ENCODE data around the gene GPR34. TPM values are rescaled to one million over a fixed set of nuclear protein-coding genes. Genes with fewer than 3 reads are reported as not detected.
"Not testable (repeated sequence)": the region's sequence is repeated elsewhere in the genome, so short reads cannot be mapped to it uniquely, and the experiment has no call there.

The GPR34 gene
- 0.20 and 0.23 TPM in 2 replicates for polyA plus RNA-seq (2011; rRNA removed)
- polyA plus RNA-seq (2012; cell fraction: cytosol; rRNA removed) = 0.03 TPM in 1 of 2 replicates, not detected in the other
- 0.06 and 0.10 TPM in 2 replicates for polyA plus RNA-seq (2012; cell fraction: nucleus; rRNA removed)
- polyA plus RNA-seq (2017; fragmentation: RNase III; extraction: RNeasy Plus Mini Kit Qiagen cat#74134 plus additional on column Dnase treatment) = 0.09 TPM in 2 of 3 replicates, not detected in the other
- polyA minus RNA-seq (2011; rRNA and poly(A)+ RNA removed) = not detected in 2 replicates

- peak; percentile 18 for FAIRE-seq
- Histone ChIP-seq H3K4me3 (no peak within 1 kb of the TSS), H3K9me3 (no peaks in the 10 kb centered on the region), H3K27ac (no peak within 1 kb of the TSS), H3K4me2 (no peak within 1 kb of the TSS), H3K4me1 (no peaks in the 10 kb centered on the region)
- TF ChIP-seq EP300 (IDR thresholded peaks at IDR 0.05) = no peak
- TF ChIP-seq RARB (CRISPR knock-in tag; IDR thresholded peaks at IDR 0.05) = no peak
- no peak for TF ChIP-seq NR3C1 (IDR thresholded peaks at IDR 0.05)
- TF ChIP-seq ATOH8 (CRISPR knock-in tag; IDR thresholded peaks at IDR 0.05; ENCODE audit: low read depth) = no peak
- no peak for TF ChIP-seq KDM1A (IDR thresholded peaks at IDR 0.05; ENCODE audit: low read depth)
- WGBS (ENCODE audit: missing lambda C conversion rate) = 87% methylated on average over 8 of the region's 8 CpGs
- POLR2A ChIA-PET = no interaction called here
- CTCF ChIA-PET = interaction anchor here (0.7 kb wide), 1 partner anchor 176 kb away, joined by 3 read pairs; no protein-coding TSS in a partner anchor
- no peak for ATAC-seq
- no peak for DNase-seq (ENCODE audit: low read depth in 1 of 2, low spot score in 1 of 2)
Measured at GRCh38 chrX:41688835-41689234, at the start of gene GPR34. GPR34 (plus strand) TSS chrX:41688973; CDS start chrX:41695634, 6,661 bp downstream.

DNA sequence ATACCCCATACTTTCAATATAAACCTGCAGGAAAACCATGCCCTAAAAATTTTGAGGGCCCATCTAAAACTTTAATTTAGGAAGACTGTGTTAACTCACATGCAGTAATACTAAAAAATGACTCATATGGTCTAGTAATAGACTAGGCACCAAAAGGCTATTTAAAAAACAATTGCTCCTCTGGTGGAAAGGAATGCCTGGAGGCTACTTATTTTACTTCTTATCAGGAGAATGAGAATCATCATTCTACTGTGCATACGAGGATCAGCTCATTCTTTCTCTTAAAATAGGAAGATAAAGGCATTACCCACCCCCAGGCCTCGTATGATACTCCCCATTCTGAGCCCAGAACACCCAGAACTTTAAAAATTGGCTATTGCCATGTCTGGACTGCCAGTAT lies 42.6 kb upstream of the GPR34 start:
- H3K9me3 ChIP-seq; ATAC-seq; H3K27ac ChIP-seq; CTCF ChIA-PET; H3K4me2 ChIP-seq; FAIRE-seq; POLR2A ChIA-PET; H3K4me1 ChIP-seq; DNase-seq (ENCODE audit: low read depth in 1 of 2, low spot score in 1 of 2); H3K4me3 ChIP-seq: not testable (repeated sequence)
- WGBS (ENCODE audit: missing lambda C conversion rate) = 72% methylated on average over 2 of the region's 2 CpGs

GRCh38 chrX:41653125-41653524 lies 35.6 kb upstream of the GPR34 start:
- H3K9me3 ChIP-seq = no peaks in the 10 kb centered on the region
- H3K4me2 ChIP-seq = no peak overlapping the region
- FAIRE-seq = no peak
- TF ChIP-seq CEBPB (IDR thresholded peaks at IDR 0.05) (0 out of 4 replicates have a peak, but pooled peaks of 1 of the 2 experiments have one; percentile 11), CBX2 (IDR thresholded peaks at IDR 0.05; ENCODE audit: borderline replicate concordance, low read depth) (no peak)
- WGBS (ENCODE audit: missing lambda C conversion rate) = 91% methylated on average over 4 of the region's 4 CpGs
- DNase-seq (ENCODE audit: low read depth in 1 of 2, low spot score in 1 of 2) = no peak
- POLR2A ChIA-PET = no interaction called here
- no peak for ATAC-seq
- no peak overlapping the region for H3K27ac ChIP-seq
- H3K4me1 ChIP-seq = no peaks in the 10 kb centered on the region
- H3K4me3 ChIP-seq = no peak overlapping the region
- CTCF ChIA-PET = no interaction called here

DNA sequence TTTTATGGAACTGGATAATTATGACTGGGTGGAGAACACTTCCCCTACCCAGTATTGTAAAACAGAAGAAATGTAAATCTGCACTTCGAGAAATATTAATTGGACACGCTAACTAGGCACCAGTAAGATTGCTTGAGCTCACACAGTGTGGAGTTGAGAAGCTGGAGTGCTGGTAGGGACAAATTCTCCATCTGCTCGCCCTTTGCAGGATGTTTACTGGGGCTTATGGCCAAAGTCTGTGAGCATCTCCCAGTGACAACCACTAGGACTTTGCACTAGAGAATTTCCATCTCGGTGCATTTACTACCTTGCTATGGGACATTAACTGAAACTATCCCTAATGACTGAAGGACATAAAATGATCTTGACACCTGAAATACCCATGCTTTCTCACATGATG lies 33.7 kb upstream of the GPR34 start:
- H3K4me2 ChIP-seq = no peak overlapping the region
- WGBS (ENCODE audit: missing lambda C conversion rate) = 93% methylated on average over 4 of the region's 4 CpGs
- no peaks in the 10 kb centered on the region for H3K4me1 ChIP-seq
- no peak overlapping the region for H3K27ac ChIP-seq
- TF ChIP-seq NFE2L2 (conservative IDR thresholded peaks at IDR 0.05; ENCODE audit: low read length) = no peak
- TF ChIP-seq RCOR1 (IDR thresholded peaks at IDR 0.05; ENCODE audit: low read depth, low read length) = no peak
- ChIA-PET CTCF (no interaction called here), POLR2A (no interaction called here)
- no peak overlapping the region for H3K4me3 ChIP-seq
- no peak for FAIRE-seq
- ATAC-seq = no peak
- DNase-seq (ENCODE audit: low read depth in 1 of 2, low spot score in 1 of 2) = no peak
- H3K9me3 ChIP-seq = no peaks in the 10 kb centered on the region

DNA sequence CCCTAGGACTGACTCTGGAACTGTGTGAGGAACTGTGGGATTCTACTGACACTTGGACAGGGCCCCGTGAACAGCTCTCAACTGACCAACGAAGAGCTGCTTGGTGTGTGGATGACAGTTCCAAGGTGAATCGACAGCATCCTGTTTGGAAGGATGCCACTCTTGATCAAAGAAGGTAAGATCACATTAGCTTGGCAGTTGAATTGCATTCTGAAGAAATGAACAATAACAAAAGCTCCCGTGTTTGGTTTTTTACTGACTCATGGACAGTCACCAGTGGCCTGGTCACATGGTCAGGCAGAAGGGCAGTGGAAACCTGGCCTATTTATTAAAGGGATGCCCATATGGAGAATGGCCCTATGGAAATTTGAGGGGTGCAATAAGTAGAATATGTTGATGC lies 33.1 kb upstream of the GPR34 start:
- H3K4me3 ChIP-seq = no peak overlapping the region
- TF ChIP-seq EHMT2 (IDR thresholded peaks at IDR 0.05; ENCODE audit: low read depth) (no peak), RNF2 (IDR thresholded peaks at IDR 0.05; ENCODE audit: borderline replicate concordance, low read depth) (no peak), ZSCAN20 (CRISPR knock-in tag; IDR thresholded peaks at IDR 0.05) (no peak), BHLHE40 (IDR thresholded peaks at IDR 0.05; ENCODE audit: low read depth, low read length) (no peak), RARB (CRISPR knock-in tag; IDR thresholded peaks at IDR 0.05) (no peak), CBX8 (IDR thresholded peaks at IDR 0.05) (no peak)
- TF ChIP-seq, protein P1, sequence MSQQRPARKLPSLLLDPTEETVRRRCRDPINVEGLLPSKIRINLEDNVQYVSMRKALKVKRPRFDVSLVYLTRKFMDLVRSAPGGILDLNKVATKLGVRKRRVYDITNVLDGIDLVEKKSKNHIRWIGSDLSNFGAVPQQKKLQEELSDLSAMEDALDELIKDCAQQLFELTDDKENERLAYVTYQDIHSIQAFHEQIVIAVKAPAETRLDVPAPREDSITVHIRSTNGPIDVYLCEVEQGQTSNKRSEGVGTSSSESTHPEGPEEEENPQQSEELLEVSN (IDR thresholded peaks at IDR 0.05; ENCODE audit: borderline replicate concordance, low read depth) = no peak
- 39% methylated on average over 4 of the region's 4 CpGs for WGBS (ENCODE audit: missing lambda C conversion rate)
- DNase-seq (ENCODE audit: low read depth in 1 of 2, low spot score in 1 of 2) (peak in 1 of 2 experiments; percentile 0), FAIRE-seq (no peak), ATAC-seq (0 out of 6 replicates have a peak, but pooled peaks of 1 of the 2 experiments have one; percentile 24)
- POLR2A ChIA-PET = no interaction called here
- H3K4me2 ChIP-seq = no peak overlapping the region
- no peaks in the 10 kb centered on the region for H3K9me3 ChIP-seq
- CTCF ChIA-PET = no interaction called here
- no peaks in the 10 kb centered on the region for H3K4me1 ChIP-seq
- no peak overlapping the region for H3K27ac ChIP-seq

All from A549 (cell line).